Measurements from ENCODE around the gene PDZD8.
A peak's percentile ranks its signal among the peaks of the same experiment; 100 is the strongest.

GRCh38 chr10:117363028-117363427 is 12.2 kb downstream of the PDZD8 start:
- TF ChIP-seq CTCF (IDR thresholded peaks at IDR 0.05; ENCODE audit: extremely low read depth in 1 of 2, insufficient read depth in 1 of 2, low read depth in 1 of 2, low read length in 2 of 2) = no peak
- no peak for TF ChIP-seq EZH2 (IDR thresholded peaks at IDR 0.05; ENCODE audit: borderline replicate concordance, low read depth, low read length, severe bottlenecking)
- TF ChIP-seq FOS (IDR thresholded peaks at IDR 0.05; ENCODE audit: borderline replicate concordance, insufficient read depth, low read length) = peak; percentile 35
- TF ChIP-seq MAX (IDR thresholded peaks at IDR 0.05; ENCODE audit: insufficient read depth, insufficient read length) = no peak
- no peak for TF ChIP-seq POLR2AphosphoS5 (IDR thresholded peaks at IDR 0.05; ENCODE audit: insufficient read depth, low read depth, low read length)
- TF ChIP-seq POLR2A (IDR thresholded peaks at IDR 0.05; ENCODE audit: low read depth, low read length) = no peak
- TF ChIP-seq GATA2 (IDR thresholded peaks at IDR 0.05; ENCODE audit: insufficient read depth, insufficient read length, low read depth, low read length) = no peak
- no peak for TF ChIP-seq JUN (IDR thresholded peaks at IDR 0.05; ENCODE audit: borderline replicate concordance, insufficient read depth, insufficient read length, low read depth)
